ENCODE measurements around the gene DNAH11.

DNA sequence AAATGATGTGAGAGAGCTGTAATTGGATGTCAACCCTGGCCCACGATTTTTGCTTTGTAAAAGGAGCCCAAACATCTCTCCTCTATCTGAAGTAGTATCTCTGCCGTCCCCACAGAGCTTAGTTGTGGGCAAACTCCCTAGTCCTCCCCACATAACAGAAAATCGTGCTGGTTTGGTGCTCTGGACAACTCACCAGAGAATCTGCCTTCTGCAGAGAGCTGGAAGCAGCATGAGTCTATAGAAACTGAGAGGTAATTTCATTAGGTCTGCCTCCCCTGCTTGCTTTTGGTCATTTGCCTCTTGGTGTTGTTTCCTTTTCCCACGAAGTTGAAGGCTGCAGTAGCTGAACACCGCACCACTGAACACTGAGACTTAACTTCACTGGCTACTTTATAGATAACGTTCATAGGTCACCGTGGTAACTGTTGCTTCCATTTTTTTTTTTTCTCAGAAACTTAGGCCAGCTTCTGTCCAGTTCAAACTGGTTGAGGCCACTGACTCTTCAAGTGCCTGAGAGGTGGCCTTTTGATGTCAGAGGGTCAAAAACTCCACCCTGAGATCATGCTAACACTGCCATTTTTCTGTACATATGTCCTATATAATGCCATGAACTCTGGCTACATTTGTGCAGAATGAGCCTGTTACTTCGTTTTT, 406.2 kb downstream of the DNAH11 start:
- TF ChIP-seq CTCF (IDR thresholded peaks at IDR 0.05) (no peak), POLR2A (IDR thresholded peaks at IDR 0.05) (no peak)

All from testis (tissue), 2 donors.